Stomach (tissue), 4 donors: ENCODE measurements around the gene ATP6V1G2.

Experiments used
- CTCF ChIP-seq, 7 experiments: fragments of 450-650 bp in 4 of 7; fragments of 200-600 bp in 3 of 7; sonication (generic) in 3 of 7; IDR thresholded peaks; one replicate each; pipeline ENCODE4 v1.5.1; 2016 to 2019; ENCODE audit warnings: antibody characterized with exemption in 7 of 7, control low read depth in 2 of 7, mild to moderate bottlenecking in 1 of 7
- POLR2A ChIP-seq, 4 donors: fragments of 450-650 bp; IDR thresholded peaks; one replicate each; pipeline ENCODE4 v1.6.1; 2016; ENCODE audit warnings: antibody characterized with exemption in 4 of 4, control low read depth in 2 of 4, mild to moderate bottlenecking in 1 of 4, moderate library complexity in 1 of 4
- POLR2AphosphoS5 ChIP-seq, 3 donors: sonication (generic); formaldehyde crosslinking; IDR thresholded peaks; one replicate each; pipeline ENCODE4 v1.6.1; 2016; ENCODE audit warnings: antibody characterized with exemption in 3 of 3

DNA sequence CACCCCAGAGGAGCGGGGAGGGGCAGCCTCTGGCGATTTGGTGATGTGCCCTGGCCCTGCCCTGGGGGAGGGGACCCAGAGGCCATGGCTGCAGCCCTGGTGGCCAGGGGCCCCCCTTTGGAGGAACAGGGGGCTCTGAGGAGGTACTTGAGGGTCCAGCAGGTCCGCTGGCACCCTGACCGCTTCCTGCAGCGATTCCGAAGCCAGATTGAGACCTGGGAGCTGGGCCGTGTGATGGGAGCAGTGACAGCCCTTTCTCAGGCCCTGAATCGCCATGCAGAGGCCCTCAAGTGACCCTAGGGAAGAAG is 11.9 kb upstream of the ATP6V1G2 start:
- TF ChIP-seq CTCF (IDR thresholded peaks at IDR 0.05) = no peak
- TF ChIP-seq POLR2AphosphoS5 (IDR thresholded peaks at IDR 0.05) = no peak
- no peak for TF ChIP-seq POLR2A (IDR thresholded peaks at IDR 0.05)
